PC-9 (cell line): ENCODE data around the gene CLEC3A.

Experiments used
- CTCF ChIP-seq: fragments of 200-600 bp; sonication (generic); conservative IDR thresholded peaks from 2 replicates; pipeline ENCODE4 v1.6.1; 2017; ENCODE audit warnings: mixed run types, antibody characterized with exemption, mild to moderate bottlenecking, moderate library complexity
- EZH2 ChIP-seq: fragments of 200-600 bp; sonication (generic); IDR thresholded peaks from 2 replicates; pipeline ENCODE4 v1.8.0; 2017; ENCODE audit warnings: antibody characterized with exemption, low read depth

DNA sequence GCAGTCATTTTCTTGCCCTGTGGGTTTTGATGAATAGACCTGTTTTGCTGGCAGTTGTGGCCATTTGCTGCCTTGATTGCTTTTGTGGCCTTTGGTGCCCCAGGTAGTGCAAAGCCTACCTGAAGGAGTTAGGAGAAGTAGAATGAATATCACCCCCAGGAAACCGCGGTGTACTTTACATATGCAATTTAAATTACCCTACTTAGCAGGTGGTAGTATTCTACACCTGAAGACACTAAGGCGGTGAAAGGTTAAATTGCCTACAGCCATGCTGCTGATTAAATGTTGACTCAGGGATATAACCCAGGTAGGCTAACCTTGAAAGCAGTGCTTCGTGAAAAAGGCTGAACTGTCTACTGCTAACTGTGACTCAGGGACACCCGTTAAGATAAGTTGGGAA lies 49.9 kb downstream of the CLEC3A start:
- TF ChIP-seq CTCF = no peak
- no peak for TF ChIP-seq EZH2
